Kidney (tissue), 14 donors: ENCODE measurements around the gene RPLP2. TPM values are rescaled to one million over a fixed set of nuclear protein-coding genes. Genes with fewer than 3 reads are reported as not detected.

Experiments used
- DNase-seq, 5 donors: peaks; one replicate each; pipeline ENCODE4 v3.0.0-alpha.2; 2013 to 2020
- FAIRE-seq: peaks from 2 replicates; lab custom pipeline; 2012; peaks lifted over from hg19 to GRCh38; lab: Jason Lieb, UNC
- H3K27ac ChIP-seq, 2 donors: one replicate each; pipeline ENCODE4 v1.7.0; 2013; ENCODE audit warnings: low read depth in 2 of 2, low read length in 2 of 2, inconsistent platforms in 1 of 2
- H3K27me3 ChIP-seq: one replicate; pipeline ENCODE4 v1.7.1; 2013; ENCODE audit warnings: low read length, inconsistent platforms; ENCODE audit not compliant: control insufficient read depth, insufficient read depth
- H3K36me3 ChIP-seq, 3 donors: one replicate each; pipeline versions ENCODE4 v1.7.0 to v1.7.1; 2013; ENCODE audit warnings: low read length in 3 of 3, control low read depth in 1 of 3, inconsistent platforms in 1 of 3; ENCODE audit not compliant: insufficient read depth in 3 of 3, control insufficient read depth in 2 of 3
- H3K4me1 ChIP-seq, 3 donors: one replicate each; pipeline versions ENCODE4 v1.7.0 to v1.7.1; 2013; ENCODE audit warnings: low read length in 3 of 3, inconsistent platforms in 1 of 3, low read depth in 1 of 3; ENCODE audit not compliant: control insufficient read depth in 2 of 3, insufficient read depth in 2 of 3
- H3K4me3 ChIP-seq, 3 donors: one replicate each; pipeline versions ENCODE4 v1.7.0 to v1.8.1; 2013; ENCODE audit warnings: low read length in 3 of 3, control low read depth in 1 of 3, inconsistent platforms in 1 of 3
- H3K9ac ChIP-seq, 3 donors: one replicate each; pipeline versions ENCODE4 v1.7.0 to v1.7.1; 2013; ENCODE audit warnings: low read length in 3 of 3, control low read depth in 1 of 3, inconsistent platforms in 1 of 3
- H3K9me3 ChIP-seq, 3 donors: one replicate each; pipeline versions ENCODE4 v1.7.0 to v1.7.1; 2013; ENCODE audit warnings: low read length in 3 of 3, control low read depth in 1 of 3, inconsistent platforms in 1 of 3; ENCODE audit not compliant: control insufficient read depth in 2 of 3, insufficient read depth in 1 of 3
- CTCF ChIP-seq: IDR thresholded peaks from 3 replicates; pipeline ENCODE4 v1.5.1; 2012; ENCODE audit warnings: mild to moderate bottlenecking, moderate library complexity, borderline replicate concordance; ENCODE audit not compliant: insufficient read depth; ENCODE audit errors: extremely low read depth
- intact Hi-C: fragments of 100-400 bp; cut with DNase I; formaldehyde crosslinking; loops from one replicate; pipeline ENCODE4 v1.11.1; 2022
- polyA plus RNA-seq: library from polyadenylated mRNA; stranded (reverse); fragments of 350-450 nt; fragmentation: Illumina TruSeq; extraction: RNeasy Lipid Tissue Mini Kit (QIAGEN cat#74804); gene quantifications from one replicate; pipeline ENCODE4 v1.2.3, GENCODE V29; 2014; ENCODE audit warnings: low read depth, low replicate concordance; ENCODE audit not compliant: insufficient read depth
- total RNA-seq: library from RNA; stranded (reverse); fragmentation: NEBNext Ultra II Directional; extraction: Animal tissue kit (Norgen Biotek cat#: 25700); gene quantifications from one replicate; pipeline ENCODE4 v1.2.1, GENCODE V29; 2021
- donor health status: control.
- donor health status: control.
- donor health status: control.
- donor health status: control.
- donor health status: control.
- donor health status: DM: yes; HTN: yes; CAD: no.
- donor health status: Normal renal cell carcinoma (clear cell type).

Gene RPLP2
- total and polyA plus RNA-seq, 2 donors from 2014 or later, result 1,544 to 1,997 TPM

DNA sequence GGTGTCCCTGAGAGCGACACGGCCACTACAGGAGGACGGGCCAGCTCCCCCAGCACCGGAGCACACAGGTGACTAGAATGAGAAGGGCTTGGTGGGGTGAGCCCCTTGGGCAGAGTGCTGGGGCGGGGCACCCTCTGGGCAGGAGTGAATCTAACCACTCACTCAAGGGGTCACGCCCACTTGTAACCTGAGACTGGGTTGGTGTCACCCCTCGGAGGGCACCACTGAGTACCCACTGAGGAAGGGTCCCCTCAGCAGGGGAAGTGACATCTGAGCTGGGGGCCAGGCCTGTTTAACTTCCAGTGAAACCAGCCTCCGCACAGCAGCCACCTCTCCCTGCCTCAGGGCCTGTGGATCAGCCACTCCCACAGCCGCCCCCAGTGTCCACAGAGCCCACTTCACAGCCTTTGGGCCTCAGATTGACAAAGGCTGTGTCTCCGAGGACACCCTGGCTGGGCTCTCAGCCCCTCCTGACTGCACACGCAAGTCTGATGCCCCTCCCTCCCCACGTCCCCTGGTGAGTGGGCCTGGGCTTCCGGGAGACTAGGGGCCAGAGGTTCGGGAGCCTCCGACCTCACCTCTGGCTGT lies 38.1 kb upstream of the RPLP2 start:
- H3K4me1 ChIP-seq, result peaks cover 0 to 9% (median 0%) of the 10 kb centered on the region in 3 donors
- H3K27ac ChIP-seq, result no peak overlapping the region
- intact Hi-C loops, result no loop called here
- no peaks in the 10 kb centered on the region for H3K9me3 ChIP-seq
- H3K9ac ChIP-seq, result no peak overlapping the region
- H3K4me3 ChIP-seq, result no peak overlapping the region
- DNase-seq (peak in 1 of 5 donors; percentile 69), FAIRE-seq (no peak)
- H3K27me3 ChIP-seq, result no peaks in the 10 kb centered on the region
- peaks cover 0 to 11% (median 9%) of the 10 kb centered on the region in 3 donors for H3K36me3 ChIP-seq
- TF ChIP-seq CTCF, result no peak

DNA sequence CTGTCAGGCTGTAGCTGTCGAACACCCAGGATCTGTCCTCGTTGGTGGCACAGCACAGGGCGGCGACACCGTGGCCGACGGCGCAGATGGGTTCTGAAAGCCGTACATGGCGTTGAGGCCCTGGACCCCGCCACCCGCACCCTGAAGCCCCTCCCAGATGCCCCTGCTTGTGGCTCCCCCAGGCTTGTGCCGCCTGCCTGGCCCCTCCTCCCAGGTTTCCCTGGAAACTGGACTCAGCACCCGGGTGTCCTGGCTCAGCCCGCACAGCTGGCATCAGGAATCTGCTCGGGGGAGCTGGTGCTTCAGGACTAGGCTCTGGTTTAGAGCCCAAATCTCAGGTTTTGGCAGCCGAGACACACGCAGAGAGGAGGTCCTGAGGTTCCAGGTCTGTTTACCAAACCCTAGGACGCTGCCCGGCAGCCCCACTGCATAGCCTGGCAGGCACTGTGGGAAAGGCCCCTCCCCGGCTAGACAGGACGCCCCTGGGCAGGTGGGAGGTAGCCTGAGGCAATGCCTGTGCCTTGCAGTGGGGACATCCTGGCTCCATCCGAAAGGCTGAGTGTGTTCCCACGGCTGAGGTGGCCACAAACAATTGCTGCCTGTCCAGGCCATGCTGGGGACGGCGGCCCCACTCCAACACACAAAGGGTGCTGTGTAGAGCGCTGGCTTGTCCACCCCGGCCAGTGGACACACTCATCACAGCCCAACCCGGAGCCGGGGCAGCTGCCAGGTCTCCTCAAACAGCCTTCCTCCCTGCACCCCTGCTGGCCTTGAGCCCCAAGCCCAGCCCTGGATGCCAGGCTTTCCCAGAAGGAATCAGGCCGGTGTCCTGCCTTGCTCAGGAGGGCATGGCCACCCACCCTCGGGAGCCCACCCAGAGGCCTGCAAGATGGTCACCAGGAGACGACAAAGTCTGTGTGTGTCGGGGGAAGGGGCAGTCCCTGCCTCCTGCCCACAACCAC lies 37.1 kb upstream of the RPLP2 start:
- no peaks in the 10 kb centered on the region for H3K27me3 ChIP-seq
- H3K9me3 ChIP-seq, result no peaks in the 10 kb centered on the region
- TF ChIP-seq CTCF, result no peak
- H3K9ac ChIP-seq, result no peak overlapping the region
- H3K4me1 ChIP-seq, result peaks cover 0 to 9% (median 0%) of the 10 kb centered on the region in 3 donors
- peaks cover 0 to 7% (median 5%) of the 10 kb centered on the region in 3 donors for H3K36me3 ChIP-seq
- intact Hi-C loops, result no loop called here
- FAIRE-seq (no peak), DNase-seq (peak in 1 of 5 donors; percentile 76)
- H3K4me3 ChIP-seq, result no peak overlapping the region
- H3K27ac ChIP-seq, result no peak overlapping the region

GRCh38 chr11:773425-773824 lies 36.3 kb upstream of the RPLP2 start:
- H3K9ac ChIP-seq, result no peak overlapping the region
- no peak for FAIRE-seq
- intact Hi-C loops, result no loop called here
- peaks cover 0 to 12% (median 0%) of the 10 kb centered on the region in 3 donors for H3K4me1 ChIP-seq
- TF ChIP-seq CTCF, result no peak
- H3K9me3 ChIP-seq, result no peaks in the 10 kb centered on the region
- no peak overlapping the region for H3K4me3 ChIP-seq
- H3K27me3 ChIP-seq, result no peaks in the 10 kb centered on the region
- no peak for DNase-seq
- peaks cover 0 to 7% (median 5%) of the 10 kb centered on the region in 3 donors for H3K36me3 ChIP-seq
- H3K27ac ChIP-seq, result no peak overlapping the region
